ENCODE data around the gene GNL1.
A peak's percentile ranks its signal among the peaks of the same experiment; 100 is the strongest.

The GNL1 gene

DNA sequence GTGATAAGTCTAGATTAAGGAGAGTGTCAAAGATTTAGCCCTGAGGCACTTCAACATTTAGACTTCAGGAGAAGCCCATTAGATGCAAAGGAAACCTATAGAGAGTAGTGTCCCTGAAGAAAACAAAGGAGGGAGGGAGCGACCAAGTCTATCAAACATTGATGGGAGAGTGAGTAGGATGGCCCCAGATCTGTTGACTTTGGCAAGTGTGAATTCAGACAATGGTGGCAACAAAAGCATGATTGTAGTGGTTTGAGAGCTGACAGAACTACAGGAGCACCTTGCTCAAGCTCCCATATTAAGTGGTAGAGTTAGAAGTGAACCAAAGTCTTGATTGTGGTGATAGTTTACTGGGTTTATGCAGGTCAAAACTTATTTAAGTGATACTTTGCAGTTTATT, 14.0 kb upstream of the GNL1 start:
- no peak for TF ChIP-seq CTCF (IDR thresholded peaks at IDR 0.05; ENCODE audit: borderline replicate concordance, insufficient read depth, low read depth, low read length)
- H3K4me3 ChIP-seq (ENCODE audit: low read depth, low read length) = no peak overlapping the region

DNA sequence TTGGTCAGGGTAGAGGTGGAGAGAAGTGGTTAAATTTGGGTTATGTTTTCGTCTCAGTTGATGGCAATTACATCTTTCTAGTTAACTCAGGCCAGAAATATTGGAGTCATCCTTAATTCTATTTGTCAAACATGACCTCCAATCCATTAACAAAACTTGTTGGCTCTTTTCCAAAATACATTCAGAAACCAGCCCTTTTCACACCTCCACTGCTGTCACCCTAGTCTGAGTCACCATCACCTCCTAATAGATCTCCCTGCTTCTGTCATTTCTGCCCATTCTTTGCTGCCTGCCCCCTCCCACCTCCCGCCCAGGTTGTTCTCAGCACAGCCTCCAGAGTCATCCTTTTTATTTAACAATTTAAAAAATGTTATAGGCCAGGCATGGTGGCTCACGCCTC, 12.0 kb upstream of the GNL1 start:
- H3K4me3 ChIP-seq (ENCODE audit: low read depth, low read length) = no peak overlapping the region
- TF ChIP-seq CTCF (IDR thresholded peaks at IDR 0.05; ENCODE audit: borderline replicate concordance, insufficient read depth, low read depth, low read length) = no peak

DNA sequence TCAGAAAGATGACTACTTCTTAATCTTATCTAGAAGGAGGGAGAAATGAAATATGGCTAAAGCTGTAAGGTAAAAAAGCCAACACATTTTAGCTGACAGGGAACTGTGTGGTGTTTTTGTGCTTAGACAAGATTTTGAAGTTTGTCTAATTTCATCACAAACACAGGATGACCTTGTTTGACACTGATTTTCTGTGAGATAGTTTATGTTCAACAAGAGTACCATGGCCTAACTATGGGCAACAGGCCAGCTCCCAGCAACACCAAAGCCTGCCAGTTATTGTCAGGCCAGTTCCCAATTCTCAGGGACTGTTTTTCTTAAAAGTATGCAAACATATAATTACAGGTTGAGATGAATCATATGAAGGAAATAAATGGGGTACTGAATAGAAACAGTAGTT, 9.5 kb upstream of the GNL1 start:
- no peak for TF ChIP-seq CTCF (IDR thresholded peaks at IDR 0.05; ENCODE audit: borderline replicate concordance, insufficient read depth, low read depth, low read length)
- no peak overlapping the region for H3K4me3 ChIP-seq (ENCODE audit: low read depth, low read length)

DNA sequence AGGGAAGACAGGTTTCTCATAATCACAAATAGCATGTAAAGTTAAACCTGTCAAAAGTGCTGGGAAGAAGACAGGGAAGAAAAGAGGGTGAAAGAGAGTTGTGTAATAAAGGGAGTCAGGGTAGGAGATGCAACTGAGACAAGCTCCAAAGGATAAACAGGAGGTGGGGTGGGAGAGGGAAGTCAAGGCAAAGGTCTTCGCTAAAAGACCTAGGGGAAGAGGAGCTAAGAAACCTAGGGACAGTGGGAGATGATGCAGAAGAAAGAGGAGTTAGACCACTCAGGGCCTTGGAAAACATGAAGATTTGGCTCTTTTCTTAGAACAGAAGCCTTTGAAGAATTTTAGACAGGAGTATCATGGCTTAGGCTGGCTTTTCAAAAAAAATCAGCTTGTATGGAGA, 7.8 kb upstream of the GNL1 start:
- H3K4me3 ChIP-seq (ENCODE audit: low read depth, low read length) = no peak overlapping the region
- no peak for TF ChIP-seq CTCF (IDR thresholded peaks at IDR 0.05; ENCODE audit: borderline replicate concordance, insufficient read depth, low read depth, low read length)

DNA sequence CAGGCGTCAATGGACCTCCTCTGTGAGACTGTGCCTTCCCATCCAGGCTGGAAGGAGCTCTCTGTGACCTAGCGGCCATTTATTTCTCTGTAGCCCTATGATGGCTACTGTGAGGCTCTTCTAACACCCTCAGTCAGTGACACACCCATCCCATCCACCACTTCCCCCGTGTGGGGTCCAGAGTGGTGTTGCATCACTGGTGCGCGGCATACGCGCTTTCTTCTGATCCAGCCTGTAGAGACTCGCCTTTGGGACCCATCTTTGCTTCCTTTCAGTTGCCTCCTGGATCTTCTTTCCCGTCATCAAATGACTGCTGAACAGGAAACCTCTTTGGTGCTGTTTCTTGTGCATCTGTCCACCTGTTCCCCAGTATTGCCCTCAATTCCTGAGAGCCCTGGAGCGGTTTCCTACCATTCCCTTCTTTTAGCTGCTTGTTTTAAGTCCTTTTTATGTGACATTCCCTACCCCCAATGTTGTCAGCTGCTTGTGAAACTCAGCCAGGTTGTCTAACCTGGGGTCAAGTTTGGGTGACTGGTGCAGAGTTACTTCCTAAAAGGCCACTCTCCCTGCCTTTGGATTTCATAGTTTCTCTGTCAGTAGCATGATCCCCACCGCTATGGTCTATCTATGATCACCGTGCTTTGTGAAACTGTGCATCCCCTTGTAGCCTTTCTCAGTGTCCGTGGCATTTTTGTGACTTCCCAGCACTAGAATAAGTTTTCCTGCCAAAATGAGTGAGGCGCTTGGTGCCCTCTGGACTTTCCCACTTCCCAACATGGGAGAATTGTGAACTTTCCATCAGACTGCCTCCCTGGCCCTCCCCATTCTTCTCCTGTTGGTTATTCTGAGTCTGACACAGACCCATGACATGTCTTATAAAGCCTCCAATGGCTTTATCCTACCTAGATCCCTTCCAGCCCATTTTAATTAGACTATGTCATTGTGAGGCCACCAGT, 6.5 kb upstream of the GNL1 start:
- TF ChIP-seq CTCF (IDR thresholded peaks at IDR 0.05; ENCODE audit: borderline replicate concordance, insufficient read depth, low read depth, low read length) = no peak
- no peak overlapping the region for H3K4me3 ChIP-seq (ENCODE audit: low read depth, low read length)

GRCh38 chr6:30560930-30561329, 4.6 kb upstream of the GNL1 start:
- no peak for TF ChIP-seq CTCF (IDR thresholded peaks at IDR 0.05; ENCODE audit: borderline replicate concordance, insufficient read depth, low read depth, low read length)
- H3K4me3 ChIP-seq (ENCODE audit: low read depth, low read length) = no peak overlapping the region

DNA sequence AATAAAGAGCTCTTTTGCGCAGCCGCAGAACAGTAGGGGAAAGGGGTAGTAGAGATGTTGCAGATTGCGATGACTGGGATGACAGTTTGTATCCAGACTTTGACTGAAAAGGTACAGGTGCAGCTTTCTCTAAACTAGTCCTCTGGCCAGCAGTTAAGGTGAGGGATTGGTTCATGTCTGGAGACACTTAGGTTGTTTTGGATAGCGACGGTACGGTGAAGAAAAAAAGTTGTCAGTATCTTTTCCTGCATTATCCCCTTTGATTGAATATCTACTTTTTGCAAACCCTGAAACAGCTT, 1.3 kb upstream of the GNL1 start:
- TF ChIP-seq CTCF (IDR thresholded peaks at IDR 0.05; ENCODE audit: borderline replicate concordance, insufficient read depth, low read depth, low read length) = no peak
- peak overlapping the region; percentile 75 for H3K4me3 ChIP-seq (ENCODE audit: low read depth, low read length)

All from GM12875 (cell line).